ENCODE data around the gene UVRAG. TPM values are rescaled to one million over a fixed set of nuclear protein-coding genes. Genes with fewer than 3 reads are reported as not detected.

Gene UVRAG
- total and polyA plus RNA-seq, 12 donors, result 5.0 to 18.3 (median 13.4) TPM

- no peak for TF ChIP-seq CTCF (IDR thresholded peaks at IDR 0.05)
- ATAC-seq, result peak; percentile 1 to 61 (median 10)
- intact Hi-C loops (cut with DNase I), result no loop called here
- no peaks in the 10 kb centered on the region for H3K36me3 ChIP-seq
- WGBS, 2 donors, result 0 to 1% methylated on average over 48 to 60 of the region's 60 CpGs
- peak overlapping the region; percentile 77 to 100 (median 94) for H3K4me3 ChIP-seq
- no peaks in the 10 kb centered on the region for H3K27me3 ChIP-seq
- peak overlapping the region; percentile 68 to 98 (median 94) for H3K27ac ChIP-seq
- DNase-seq, result peak; percentile 26 to 37
- H3K4me1 ChIP-seq, result peaks cover 7 to 49% (median 31%) of the 10 kb centered on the region in 9 donors
- no peaks in the 10 kb centered on the region for H3K9me3 ChIP-seq
Measured at GRCh38 chr11:75815345-75816168, 547 bp downstream of the UVRAG start.

- DNase-seq (no peak), ATAC-seq (no peak)
- intact Hi-C loops (cut with DNase I), result no loop called here
- H3K9me3 ChIP-seq, result no peaks in the 10 kb centered on the region
- H3K27ac ChIP-seq, result peak overlapping the region in 3 of 10 donors; percentile 7 to 95 (median 22)
- no peaks in the 10 kb centered on the region for H3K36me3 ChIP-seq
- H3K4me3 ChIP-seq, result peak overlapping the region in 9 of 10 donors; percentile 77 to 100 (median 94)
- no peak for TF ChIP-seq CTCF (IDR thresholded peaks at IDR 0.05)
- 23 to 29% methylated on average over 6 of the region's 6 CpGs for WGBS, 2 donors
- H3K27me3 ChIP-seq, result no peaks in the 10 kb centered on the region
- H3K4me1 ChIP-seq, result peaks cover 7 to 58% (median 31%) of the 10 kb centered on the region in 9 donors
Measured at GRCh38 chr11:75816561-75817239, 1.7 kb downstream of the UVRAG start.

- no peaks in the 10 kb centered on the region for H3K9me3 ChIP-seq
- H3K27ac ChIP-seq, result no peak overlapping the region
- ATAC-seq (peak in 1 of 8 donors; percentile 57), DNase-seq (no peak)
- H3K4me1 ChIP-seq, result peaks cover 4 to 81% (median 39%) of the 10 kb centered on the region in 9 donors
- no peak overlapping the region for H3K4me3 ChIP-seq
- intact Hi-C loops (cut with DNase I), result no loop called here
- no peak for TF ChIP-seq CTCF (IDR thresholded peaks at IDR 0.05)
- no peaks in the 10 kb centered on the region for H3K27me3 ChIP-seq
- 97 to 100% methylated on average over 1 of the region's 1 CpG for WGBS, 2 donors
- peaks cover 0 to 5% (median 0%) of the 10 kb centered on the region in 9 donors for H3K36me3 ChIP-seq
Measured at GRCh38 chr11:75820645-75821044, 5.6 kb downstream of the UVRAG start.

- DNase-seq, result no peak
- TF ChIP-seq CTCF (IDR thresholded peaks at IDR 0.05), result no peak
- Histone ChIP-seq H3K27ac (no peak overlapping the region), H3K9me3 (no peaks in the 10 kb centered on the region), H3K4me3 (no peak overlapping the region), H3K4me1 (peaks cover 4 to 85% (median 40%) of the 10 kb centered on the region in 9 donors), H3K27me3 (no peaks in the 10 kb centered on the region), H3K36me3 (peaks cover 0 to 6% (median 0%) of the 10 kb centered on the region in 9 donors)
- intact Hi-C loops (cut with DNase I), result no loop called here
- WGBS, 2 donors, result 96% methylated on average over 5 of the region's 5 CpGs
- ATAC-seq, result no peak
Measured at GRCh38 chr11:75821202-75821601, 6.2 kb downstream of the UVRAG start.
